Endothelial cell of umbilical vein (primary cell): ENCODE results near the gene GRIA4. TPM values are rescaled to one million over a fixed set of nuclear protein-coding genes. Genes with fewer than 3 reads are reported as not detected.

Experiments used
- BruUV-seq: library from RNA; stranded (reverse); fragments of 400-500 nt; replicated peaks from 2 replicates; lab custom pipeline; 2021; lab: Mats Ljungman, UMichigan
- CTCF ChIA-PET: fragments of 300-600, 350-600 bp; sonication (Branson Sonifier 250); formaldehyde crosslinking; loops from one replicate; lab custom pipeline; 2021; ENCODE audit warnings: antibody characterized with exemption, inconsistent platforms; lab: Charles Lee
- POLR2A ChIA-PET: fragments of 300-600, 350-600 bp; sonication (Branson Sonifier 250); formaldehyde crosslinking; loops from one replicate; lab custom pipeline; 2021; ENCODE audit warnings: antibody characterized with exemption, inconsistent platforms; lab: Charles Lee
- DNase-seq: peaks from one replicate; pipeline ENCODE4 v3.0.0-alpha.2; 2011; ENCODE audit warnings: low read depth, low spot score
- FAIRE-seq: peaks from 2 replicates; lab custom pipeline; 2011; peaks lifted over from hg19 to GRCh38; lab: Jason Lieb, UNC
- H2AFZ ChIP-seq: 2 replicates; pipeline ENCODE4 v1.6.0; 2012; ENCODE audit warnings: low read depth, low read length, control low read depth, inconsistent platforms
- H3K27ac ChIP-seq: 2 replicates; pipeline ENCODE4 v1.5.1; 2011; ENCODE audit warnings: low read depth, mild to moderate bottlenecking, control low read depth, low read length, moderate library complexity; ENCODE audit not compliant: insufficient read depth
- H3K27me3 ChIP-seq, 2 experiments: 2 replicates each; pipeline versions ENCODE4 v1.6.0 to v1.6.1; 2011; ENCODE audit warnings: low read length in 2 of 2, mixed read lengths in 1 of 2; ENCODE audit not compliant: control insufficient read depth in 2 of 2, insufficient read depth in 2 of 2
- H3K36me3 ChIP-seq, 2 experiments: 2 replicates in 1 of 2; 3 replicates in 1 of 2; pipeline ENCODE4 v1.5.1; 2011; ENCODE audit warnings: low read length in 2 of 2, mild to moderate bottlenecking in 1 of 2, moderate library complexity in 1 of 2; ENCODE audit not compliant: control insufficient read depth in 2 of 2, insufficient read depth in 2 of 2; ENCODE audit errors: extremely low read depth in 1 of 2
- H3K4me1 ChIP-seq: 3 replicates; pipeline ENCODE4 v1.5.1; 2011; ENCODE audit warnings: mild to moderate bottlenecking, low read length; ENCODE audit not compliant: control insufficient read depth, insufficient read depth; ENCODE audit errors: extremely low read depth
- H3K4me2 ChIP-seq: 2 replicates; pipeline ENCODE4 v1.6.1; 2011; ENCODE audit warnings: low read length, control low read depth, mixed read lengths; ENCODE audit not compliant: insufficient read depth
- H3K4me3 ChIP-seq, 3 experiments: fragments of 200-600 bp in 1 of 3; sonication (generic), shearing (Covaris generic) in 1 of 3; replicated peaks in 1 of 3; 2 replicates each; pipeline ENCODE4 v1.5.1; 2011 to 2016; ENCODE audit warnings: control low read depth in 3 of 3, low read length in 3 of 3, mild to moderate bottlenecking in 2 of 3, inconsistent platforms in 1 of 3, low read depth in 1 of 3, moderate library complexity in 1 of 3; ENCODE audit not compliant: insufficient read depth in 1 of 3
- H3K79me2 ChIP-seq: 2 replicates; pipeline ENCODE4 v1.6.0; 2012; ENCODE audit warnings: low read length, inconsistent platforms; ENCODE audit not compliant: control insufficient read depth, insufficient read depth
- H3K9ac ChIP-seq: replicated peaks from 2 replicates; pipeline ENCODE3; 2011; ENCODE audit warnings: low read length, control low read depth; ENCODE audit not compliant: insufficient read depth; ENCODE audit errors: extremely low read depth
- H3K9me1 ChIP-seq: replicated peaks from 3 replicates; pipeline ENCODE4 v1.6.0; 2011; ENCODE audit warnings: mild to moderate bottlenecking, low read length; ENCODE audit not compliant: control insufficient read depth, insufficient read depth; ENCODE audit errors: extremely low read depth
- H3K9me3 ChIP-seq: replicated peaks from 2 replicates; pipeline ENCODE4 v1.5.1; 2012; ENCODE audit warnings: low read length, inconsistent platforms; ENCODE audit not compliant: control insufficient read depth, insufficient read depth
- H4K20me1 ChIP-seq: replicated peaks from 2 replicates; pipeline ENCODE3; 2011; ENCODE audit warnings: mild to moderate bottlenecking, low read length; ENCODE audit not compliant: control insufficient read depth, insufficient read depth; ENCODE audit errors: extremely low read depth
- CTCF ChIP-seq, 2 donors: IDR thresholded peaks; 1 replicate in 1 of 2; 2 replicates in 1 of 2; pipeline ENCODE4 v1.5.1; 2011; ENCODE audit warnings: low read length in 2 of 2, mild to moderate bottlenecking in 2 of 2, moderate library complexity in 2 of 2, control low read depth in 1 of 2, inconsistent platforms in 1 of 2, low read depth in 1 of 2; ENCODE audit not compliant: insufficient read depth in 1 of 2; ENCODE audit errors: extremely low read depth in 1 of 2
- EZH2 ChIP-seq: IDR thresholded peaks from 2 replicates; pipeline ENCODE4 v1.6.1; 2012; ENCODE audit warnings: borderline replicate concordance, low read depth, mild to moderate bottlenecking, moderate library complexity, low read length, inconsistent platforms; ENCODE audit not compliant: severe bottlenecking
- FOS ChIP-seq: IDR thresholded peaks from 2 replicates; pipeline ENCODE4 v1.6.1; 2011; ENCODE audit warnings: mild to moderate bottlenecking, low read length, moderate library complexity, borderline replicate concordance; ENCODE audit not compliant: insufficient read depth
- GATA2 ChIP-seq: IDR thresholded peaks from 2 replicates; pipeline ENCODE4 v1.7.0; 2011; ENCODE audit warnings: low read depth, mild to moderate bottlenecking, moderate library complexity, mixed read lengths, low read length; ENCODE audit not compliant: insufficient read length, insufficient read depth
- JUN ChIP-seq: IDR thresholded peaks from 2 replicates; pipeline ENCODE4 v1.6.1; 2011; ENCODE audit warnings: borderline replicate concordance, low read depth; ENCODE audit not compliant: insufficient read length, insufficient read depth
- MAX ChIP-seq: IDR thresholded peaks from 2 replicates; pipeline ENCODE4 v1.6.1; 2011; ENCODE audit not compliant: insufficient read depth, insufficient read length
- MYC ChIP-seq: IDR thresholded peaks from one replicate; pipeline ENCODE4 v1.6.1; 2011; ENCODE audit warnings: mild to moderate bottlenecking, low read depth, low read length
- POLR2A ChIP-seq: IDR thresholded peaks from 2 replicates; pipeline ENCODE4 v1.6.1; 2012; ENCODE audit warnings: low read depth, mild to moderate bottlenecking, control low read depth, low read length
- POLR2AphosphoS5 ChIP-seq: IDR thresholded peaks from 2 replicates; pipeline ENCODE4 v1.6.1; 2012; ENCODE audit warnings: low read depth, mild to moderate bottlenecking, control low read depth, low read length, moderate library complexity; ENCODE audit not compliant: insufficient read depth
- dilution Hi-C: fragments of 300-500 bp; cut with MboI; formaldehyde crosslinking; loops from one replicate; pipeline ENCODE4 v1.15.0; 2019; ENCODE audit warnings: low sequenced_read_pairs; ENCODE audit not compliant: extremely low pct_ligation_motif_present
- intact Hi-C: fragments of 100-400 bp; cut with micrococcal nuclease; formaldehyde crosslinking; loops from one replicate; pipeline ENCODE4 v1.10.0; 2022
- polyA plus RNA-seq, 4 experiments: library from polyadenylated mRNA; depleted of rRNA in 3 of 4; stranded (reverse) in 3 of 4; unstranded in 1 of 4; fragments of >200 nt; gene quantifications; 2 replicates each; pipeline versions ENCODE4 v1.2.1 to v1.2.3, GENCODE V29; 2011 to 2012; ENCODE audit warnings: missing spikeins in 1 of 4
- total RNA-seq: library from RNA; stranded (reverse); gene quantifications from 2 replicates; pipeline ENCODE4 v1.2.3, GENCODE V29; 2021

The GRIA4 gene
- total and polyA plus RNA-seq, 2 donors (not counting 3 experiments of a cell fraction or from before 2014, with no cell fraction given), result not detected

- H2AFZ ChIP-seq, result no peak overlapping the region
- H3K4me3 ChIP-seq, result no peak overlapping the region
- no peaks in the 10 kb centered on the region for H3K9me1 ChIP-seq
- ChIA-PET CTCF (interaction anchor here (0.6 kb wide), 1 partner anchor 250 kb away, joined by 3 read pairs; no protein-coding TSS in a partner anchor), POLR2A (no interaction called here)
- H3K4me2 ChIP-seq, result no peak overlapping the region
- FAIRE-seq (no peak), DNase-seq (no peak)
- no peaks in the 10 kb centered on the region for H4K20me1 ChIP-seq
- H3K79me2 ChIP-seq, result no peaks in the 10 kb centered on the region
- no peaks in the 10 kb centered on the region for H3K27me3 ChIP-seq
- H3K4me1 ChIP-seq, result no peaks in the 10 kb centered on the region
- no TSS peak for BruUV-seq
- no peak overlapping the region for H3K27ac ChIP-seq
- intact Hi-C loops (no loop called here), dilution Hi-C loops (no loop called here)
- H3K9me3 ChIP-seq, result no peaks in the 10 kb centered on the region
- H3K36me3 ChIP-seq, result no peaks in the 10 kb centered on the region
- no peak overlapping the region for H3K9ac ChIP-seq
- TF ChIP-seq CTCF (IDR thresholded peaks at IDR 0.05; ENCODE audit: extremely low read depth in 1 of 2, insufficient read depth in 1 of 2, low read depth in 1 of 2, low read length in 2 of 2), result no peak
- TF ChIP-seq JUN, result no peak
- TF ChIP-seq GATA2, result no peak
- no peak for TF ChIP-seq MAX
- no peak for TF ChIP-seq FOS
- no peak for TF ChIP-seq MYC
- TF ChIP-seq POLR2AphosphoS5, result no peak
- no peak for TF ChIP-seq EZH2
- no peak for TF ChIP-seq POLR2A
Observed at GRCh38 chr11:105603156-105603555, 6.7 kb upstream of the GRIA4 start.
